Testis (tissue), 2 donors: ENCODE results near the gene NBPF11.
"Not testable (repeated sequence)": the region's sequence is repeated elsewhere in the genome, so short reads cannot be mapped to it uniquely, and the experiment has no call there.

Experiments
- CTCF ChIP-seq, 3 experiments: fragments of 450-650 bp in 2 of 3; fragments of 200-600 bp in 1 of 3; sonication (generic) in 1 of 3; IDR thresholded peaks; one replicate each; pipeline ENCODE4 v1.5.1; 2016 to 2019; ENCODE audit warnings: antibody characterized with exemption in 3 of 3, mild to moderate bottlenecking in 2 of 3, moderate library complexity in 1 of 3
- POLR2A ChIP-seq: fragments of 450-650 bp; IDR thresholded peaks from one replicate; pipeline ENCODE4 v1.6.1; 2017; ENCODE audit warnings: antibody characterized with exemption, mild to moderate bottlenecking, moderate library complexity

GRCh38 chr1:148195115-148195514 is 43.0 kb upstream of the NBPF11 start:
- TF ChIP-seq CTCF (IDR thresholded peaks at IDR 0.05); POLR2A: not testable (repeated sequence)
